ENCODE results near the gene DPEP3.
"Not testable (repeated sequence)": the region's sequence is repeated elsewhere in the genome, so short reads cannot be mapped to it uniquely, and the experiment has no call there.

The DPEP3 gene

GRCh38 chr16:67979955-67980678, at the start of gene DPEP3:
Gene DPEP3 (minus strand): TSS chr16:67980499. CDS start chr16:67980380, 119 bp downstream.
- DNase-seq, result peak in 1 of 2 experiments; percentile 33

GRCh38 chr16:68028996-68029395, 48.7 kb upstream of the DPEP3 start:
- no peak for DNase-seq

DNA sequence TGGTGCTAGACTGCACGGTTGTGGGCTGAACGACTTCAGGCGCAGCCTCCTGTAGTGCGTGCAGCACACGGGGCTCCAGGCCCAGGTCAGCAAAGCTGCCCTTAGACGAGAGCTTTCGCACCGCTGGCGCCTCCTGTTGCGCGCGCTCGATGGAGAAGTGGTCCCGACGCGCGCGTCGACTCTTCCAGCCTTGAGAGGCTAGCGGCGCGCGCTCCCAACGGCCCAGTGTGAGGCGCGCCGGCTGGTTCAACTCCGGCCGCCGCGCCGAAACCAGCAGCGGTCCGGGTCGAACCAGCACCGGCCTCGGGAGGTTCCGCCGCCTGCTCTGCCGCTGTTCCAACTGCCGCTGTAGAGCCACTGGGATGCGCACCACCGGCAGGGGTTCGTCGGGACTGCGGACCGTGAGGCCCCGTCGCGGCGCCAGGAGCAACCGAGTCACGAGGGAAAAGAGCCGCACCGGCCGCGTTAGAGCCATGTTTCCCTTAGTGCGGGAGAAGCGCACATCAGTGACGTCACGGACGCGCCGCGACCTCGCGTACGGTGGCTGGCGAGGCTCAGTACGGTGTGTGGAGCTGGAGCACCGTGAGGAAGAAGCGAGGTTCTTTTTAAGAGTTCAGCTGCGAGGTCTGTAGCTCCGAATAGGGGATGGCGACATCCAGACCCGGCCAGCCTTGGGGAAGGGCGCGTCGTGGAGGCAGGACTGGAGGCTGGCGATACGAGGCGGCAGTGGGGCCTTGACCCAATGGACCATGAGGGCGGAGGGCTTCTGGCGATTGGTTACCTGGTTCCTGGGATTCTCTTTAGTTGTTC, 42.6 kb upstream of the DPEP3 start, which contains the start of the genes DDX28 and DUS2:
Gene DDX28, minus strand, starts transcription at position 505 of the 810 bp plus-strand sequence. Its CDS starts 30 bp downstream, at position 475.
Gene DUS2, plus strand, starts transcription at position 557 of the 810 bp plus-strand sequence. CDS start 14,740 bp downstream, outside the sequence.
- peak; percentile 98 to 99 for DNase-seq

DNA sequence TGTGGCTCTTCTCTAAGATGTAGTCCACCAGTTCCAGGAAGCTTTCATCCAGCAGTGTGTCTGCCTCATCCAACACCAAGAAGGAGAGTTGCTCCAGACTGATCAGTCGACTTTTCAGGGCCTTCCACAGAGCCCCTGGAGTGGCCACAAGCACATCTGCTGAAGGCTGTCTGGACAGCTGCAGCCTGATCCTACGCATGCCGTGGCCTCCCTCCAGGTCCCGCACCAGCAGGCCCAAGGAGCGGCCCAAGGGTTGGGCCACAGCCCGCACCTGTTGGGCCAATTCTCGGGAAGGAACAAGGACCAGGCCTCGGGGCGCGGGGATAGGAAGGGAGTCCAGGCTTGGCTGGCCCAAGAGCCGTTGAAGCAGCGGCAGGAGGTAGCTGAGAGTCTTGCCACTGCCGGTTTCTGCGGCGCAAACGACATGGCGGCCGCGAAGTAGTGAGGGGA, 42.0 kb upstream of the DPEP3 start:
- peak in 1 of 2 experiments; percentile 26 for DNase-seq

DNA sequence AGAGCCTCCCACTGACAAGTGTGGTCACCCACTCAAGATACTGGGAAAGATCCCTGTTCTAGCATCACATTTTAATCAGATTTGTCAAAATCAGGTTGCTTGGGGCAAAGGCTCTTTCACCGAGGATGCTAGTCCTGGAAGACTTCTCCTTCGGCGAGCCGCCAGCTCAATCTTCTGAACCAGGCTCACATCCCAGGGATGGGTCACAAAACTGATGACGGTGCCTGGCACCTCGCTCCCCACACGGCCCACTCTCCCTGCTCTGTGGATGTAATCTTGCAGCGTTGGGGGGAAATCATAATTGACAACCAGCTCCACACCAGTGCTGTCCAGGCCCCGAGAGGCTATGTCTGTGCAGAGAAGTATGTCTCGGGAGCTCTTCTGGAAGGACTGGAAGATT, 41.2 kb upstream of the DPEP3 start:
- no peak for DNase-seq

- DNase-seq, result no peak
Measured at GRCh38 chr16:68019167-68019680, 38.9 kb upstream of the DPEP3 start.

DNA sequence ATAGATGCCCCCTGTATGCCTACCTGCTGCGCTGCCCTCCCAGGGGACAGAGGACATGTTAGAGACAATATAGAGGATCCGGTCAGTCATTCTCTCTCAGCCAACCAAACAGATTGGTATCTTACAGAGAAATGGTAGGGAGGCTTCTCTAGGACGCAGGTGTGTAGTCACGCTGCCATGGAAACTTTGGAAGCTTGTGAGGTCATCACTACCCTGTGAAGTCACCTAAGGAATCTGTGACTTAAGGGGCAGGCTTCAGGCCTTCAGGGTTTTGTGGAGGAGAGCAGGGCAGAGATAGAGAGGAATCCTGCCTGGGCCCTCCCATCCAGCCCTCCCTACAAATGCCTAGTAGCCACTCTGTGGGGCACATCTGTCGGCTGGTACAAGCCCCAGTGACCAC, 35.4 kb upstream of the DPEP3 start, which contains the start of gene DPEP2NB:
Gene DPEP2NB, minus strand, starts transcription at position 231 of the 400 bp plus-strand sequence. Its CDS starts 141 bp downstream, at position 90.
- no peak for DNase-seq

GRCh38 chr16:68013440-68013839, 33.1 kb upstream of the DPEP3 start:
- no peak for DNase-seq

DNA sequence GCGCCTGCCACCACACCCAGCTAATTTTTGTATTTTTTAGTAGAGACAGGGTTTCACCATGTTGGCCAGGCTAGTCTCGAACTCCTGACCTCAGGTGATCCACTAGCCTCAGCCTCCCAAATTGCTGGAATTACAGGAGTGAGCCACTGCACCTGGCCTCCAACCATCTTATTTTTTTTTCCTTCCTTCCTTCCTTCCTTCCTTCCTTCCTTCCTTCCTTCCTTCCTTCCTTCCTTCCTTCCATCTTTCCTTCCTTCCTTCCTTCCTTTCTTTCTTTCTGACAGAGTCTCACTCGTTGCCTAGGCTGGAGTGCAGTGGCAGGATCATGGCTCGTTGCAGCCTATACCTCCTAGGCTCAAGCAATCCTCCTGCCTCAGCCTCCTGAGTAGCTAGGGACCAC, 29.6 kb upstream of the DPEP3 start:
- not testable (repeated sequence) for DNase-seq

DNA sequence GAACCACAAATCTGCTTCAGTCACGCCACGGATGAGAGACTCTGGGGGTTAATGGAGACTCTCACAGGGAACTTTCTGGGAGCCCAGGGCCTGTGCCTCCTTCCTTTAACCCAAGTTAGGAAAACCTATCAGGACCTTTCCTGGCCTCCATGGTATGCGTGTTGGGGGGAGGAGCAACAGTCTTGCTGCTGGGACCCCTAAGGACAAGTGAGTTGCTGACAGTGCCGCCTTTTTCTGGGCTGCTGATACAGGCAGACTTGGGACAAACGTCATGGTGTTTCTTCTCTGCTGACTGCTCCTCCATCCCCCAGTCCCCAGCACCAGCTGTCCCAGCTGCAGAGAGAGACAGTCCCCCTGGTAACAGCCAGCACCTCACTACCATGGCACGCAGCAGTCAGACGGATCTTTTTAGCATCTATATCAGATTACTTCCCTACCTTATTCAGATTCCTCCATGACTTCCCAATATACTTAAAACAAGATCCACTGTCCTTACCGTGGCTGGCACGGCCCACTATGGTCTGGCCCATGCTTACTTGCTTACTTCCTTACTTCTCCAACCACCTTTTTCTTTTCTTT, 28.9 kb upstream of the DPEP3 start:
- no peak for DNase-seq

- DNase-seq, result peak; percentile 35 to 46
Measured at GRCh38 chr16:68005786-68006286, 25.5 kb upstream of the DPEP3 start.

- no peak for DNase-seq
Measured at GRCh38 chr16:68005211-68005610, 24.9 kb upstream of the DPEP3 start.

DNA sequence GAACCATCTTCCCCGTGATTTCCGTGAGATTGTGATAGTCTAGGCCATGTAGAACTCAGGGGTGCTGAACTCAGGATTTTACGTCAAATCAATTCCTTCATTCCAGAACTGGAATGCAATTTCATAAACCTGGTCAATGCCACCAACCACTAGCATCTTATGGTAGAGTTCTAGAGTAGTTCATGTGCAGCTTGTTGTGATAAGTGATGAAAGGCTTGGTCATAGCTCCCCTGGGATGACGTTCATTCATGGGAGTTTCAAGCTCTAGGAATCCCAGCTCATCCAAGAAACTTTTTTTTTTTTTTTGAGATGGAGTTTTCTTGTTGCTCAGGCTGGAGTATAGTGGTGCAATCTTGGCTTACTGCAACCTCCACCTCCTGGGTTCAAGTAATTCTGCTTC, 22.7 kb upstream of the DPEP3 start:
- DNase-seq, result no peak

DNA sequence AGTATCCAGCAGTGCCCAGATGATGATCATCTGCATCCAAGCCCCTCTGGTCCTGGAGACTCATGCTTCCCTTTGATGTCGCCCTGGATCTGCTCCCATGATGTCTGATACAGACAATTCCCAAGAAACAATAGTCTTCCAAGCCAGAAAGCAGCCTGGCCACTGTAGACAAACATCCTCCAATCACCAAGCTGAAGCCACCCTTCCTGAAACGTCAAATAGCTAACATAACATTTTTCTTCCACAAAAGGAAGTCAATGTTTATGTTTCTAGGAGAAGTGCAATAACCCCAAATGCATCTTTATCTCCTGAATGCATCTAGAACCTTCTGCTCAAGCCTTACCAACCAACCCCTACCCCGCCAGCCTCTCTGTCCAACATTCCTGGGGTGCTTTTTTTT, 20.2 kb upstream of the DPEP3 start:
- no peak for DNase-seq

GRCh38 chr16:67999985-68000384, 19.7 kb upstream of the DPEP3 start:
- DNase-seq, result no peak

DNA sequence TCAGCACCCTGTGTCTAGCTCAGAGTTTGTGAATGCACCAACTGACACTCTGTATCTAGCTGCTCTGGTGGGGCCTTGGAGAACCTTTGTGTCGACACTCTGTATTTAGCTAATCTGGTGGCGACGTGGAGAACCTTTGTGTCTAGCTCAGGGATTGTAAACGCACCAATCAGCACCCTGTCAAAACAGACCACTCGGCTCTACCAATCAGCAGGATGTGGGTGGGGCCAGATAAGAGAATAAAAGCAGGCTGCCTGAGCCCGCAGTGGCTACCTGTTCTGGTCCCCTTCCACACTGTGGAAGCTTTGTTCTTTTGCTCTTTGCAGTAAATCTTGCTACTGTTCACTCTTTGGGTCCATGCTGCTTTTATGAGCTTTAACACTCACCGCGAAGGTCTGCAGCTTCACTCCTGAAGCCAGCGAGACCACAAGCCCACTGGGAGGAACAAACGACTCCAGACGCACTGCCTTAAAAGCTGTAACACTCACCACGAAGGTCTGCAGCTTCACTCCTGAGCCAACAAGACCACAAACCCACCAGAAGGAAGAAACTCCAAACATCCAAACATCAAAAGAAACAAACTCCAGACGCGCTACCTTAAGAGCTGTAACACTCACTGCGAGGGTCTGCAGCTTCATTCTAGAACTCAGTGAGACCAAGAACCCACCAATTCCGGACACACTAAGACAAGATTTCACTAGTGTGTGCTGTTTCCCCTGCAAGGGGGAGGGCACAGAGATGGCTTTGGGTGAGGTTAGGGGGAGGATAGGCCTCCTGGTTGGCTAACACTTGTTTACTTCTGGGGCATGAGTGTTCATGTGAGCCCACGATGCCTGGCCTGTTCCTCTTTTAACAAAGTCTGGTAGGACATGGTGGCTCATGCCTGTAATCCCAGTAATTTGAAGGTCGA, 18.7 kb upstream of the DPEP3 start, which contains the start of gene DPEP2:
Gene DPEP2, minus strand, starts transcription at position 706 of the 910 bp plus-strand sequence. CDS start 6,272 bp downstream, outside the sequence.
- peak; percentile 71 to 75 for DNase-seq

DNA sequence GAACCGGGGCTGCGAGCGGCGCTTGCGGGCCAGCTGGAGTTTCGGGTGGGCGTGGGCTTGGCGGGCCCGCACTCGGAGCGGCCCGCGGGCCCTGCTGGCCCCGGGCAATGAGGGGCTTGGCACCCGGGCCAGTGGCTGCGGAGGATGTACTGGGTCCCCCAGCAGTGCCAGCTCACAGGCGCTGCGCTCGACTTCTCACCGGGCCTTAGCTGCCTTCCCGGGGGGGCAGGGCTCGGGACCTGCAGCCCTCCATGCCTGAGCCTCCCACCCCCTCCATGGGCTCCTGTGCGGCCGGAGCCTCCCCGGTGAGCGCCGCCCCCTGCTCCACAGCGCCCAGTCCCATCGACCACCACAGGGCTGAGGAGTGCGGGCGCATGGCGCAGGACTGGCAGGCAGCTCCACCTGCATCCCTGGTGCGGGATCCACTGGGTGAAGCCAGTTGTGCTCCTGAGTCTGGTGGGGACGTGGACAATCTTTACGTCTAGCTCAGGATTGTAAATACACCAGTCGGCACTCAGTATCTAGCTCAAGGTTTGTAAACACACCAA, 18.0 kb upstream of the DPEP3 start:
- not testable (repeated sequence) for DNase-seq

DNA sequence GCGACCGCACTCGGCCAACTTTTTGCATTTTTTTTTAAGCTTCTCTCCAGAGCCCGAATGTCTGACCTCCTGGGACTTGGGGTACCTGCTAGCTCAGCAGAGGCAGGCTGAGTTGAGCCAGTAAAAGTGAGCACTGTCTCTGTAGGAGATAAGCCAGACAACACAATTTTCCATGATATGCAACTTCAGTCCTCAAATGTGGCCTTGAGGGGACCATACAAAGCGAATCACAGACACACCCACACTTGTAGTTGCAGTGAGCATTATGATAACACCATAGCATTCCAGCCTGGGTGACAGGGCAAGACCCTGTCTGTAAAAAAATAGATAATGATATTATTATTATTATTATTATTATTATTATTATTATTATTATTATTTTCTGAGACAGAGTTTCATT, 16.4 kb upstream of the DPEP3 start:
- DNase-seq, result no peak

- peak; percentile 52 to 59 for DNase-seq
Measured at GRCh38 chr16:67995423-67995822, 15.1 kb upstream of the DPEP3 start.

DNA sequence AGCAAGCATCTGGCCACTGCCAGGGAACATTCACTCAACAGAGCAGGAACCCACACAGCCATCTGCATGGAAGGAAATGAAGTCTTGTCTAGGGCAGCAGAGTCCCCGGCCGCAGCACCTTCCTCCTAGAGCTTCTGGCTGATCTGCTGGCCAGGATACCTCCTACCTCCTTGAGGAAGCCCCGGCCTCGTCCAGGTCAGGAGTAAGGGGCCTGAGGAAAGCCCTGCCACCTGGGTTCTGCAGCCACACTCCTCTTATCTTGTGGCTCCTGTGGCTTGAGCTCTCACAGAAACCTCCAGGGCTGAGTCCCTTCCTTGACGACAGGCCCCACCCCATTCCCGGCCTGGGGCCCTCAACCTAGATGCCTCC, 13.7 kb upstream of the DPEP3 start:
- DNase-seq, result not testable (repeated sequence)
